Fibroblast of lung (primary cell): ENCODE results near the gene PFDN6. TPM values are rescaled to one million over a fixed set of nuclear protein-coding genes. Genes with fewer than 3 reads are reported as not detected.

Source experiments
- DNase-seq, 2 donors: peaks; one replicate each; pipeline versions ENCODE4 v3.0.0 to v3.0.0-alpha.2; 2010; ENCODE audit warnings: low read depth in 2 of 2
- H2AFZ ChIP-seq: 2 replicates; pipeline ENCODE4 v1.5.1; 2012; ENCODE audit warnings: low read length, control low read depth, inconsistent platforms
- H3K27ac ChIP-seq: 2 replicates; pipeline ENCODE4 v1.5.1; 2011; ENCODE audit warnings: low read length, control low read depth; ENCODE audit not compliant: insufficient read depth
- H3K27me3 ChIP-seq: 2 replicates; pipeline ENCODE4 v1.5.1; 2011; ENCODE audit warnings: mild to moderate bottlenecking, low read length; ENCODE audit not compliant: control insufficient read depth, insufficient read depth
- H3K36me3 ChIP-seq: 2 replicates; pipeline ENCODE4 v1.5.1; 2011; ENCODE audit warnings: low read length; ENCODE audit not compliant: control insufficient read depth, insufficient read depth
- H3K4me1 ChIP-seq: 2 replicates; pipeline ENCODE4 v1.5.1; 2011; ENCODE audit warnings: low read length; ENCODE audit not compliant: control insufficient read depth, insufficient read depth; ENCODE audit errors: extremely low read depth
- H3K4me2 ChIP-seq: 2 replicates; pipeline ENCODE4 v1.5.1; 2011; ENCODE audit warnings: low read length, control low read depth; ENCODE audit not compliant: insufficient read depth; ENCODE audit errors: extremely low read depth
- H3K4me3 ChIP-seq, 4 experiments: fragments of 200-600 bp in 1 of 4; sonication (generic) in 1 of 4; replicated peaks in 1 of 4; 2 replicates each; pipeline ENCODE4 v1.5.1; 2011 to 2016; ENCODE audit warnings: low read length in 4 of 4, low read depth in 3 of 4, mild to moderate bottlenecking in 3 of 4, control low read depth in 2 of 4, inconsistent platforms in 1 of 4, mixed read lengths in 1 of 4; ENCODE audit not compliant: insufficient read depth in 1 of 4; ENCODE audit errors: control extremely low read depth in 1 of 4
- H3K79me2 ChIP-seq: 2 replicates; pipeline ENCODE4 v1.5.1; 2012; ENCODE audit warnings: mild to moderate bottlenecking, low read length, inconsistent platforms; ENCODE audit not compliant: control insufficient read depth, insufficient read depth
- H3K9ac ChIP-seq: 2 replicates; pipeline ENCODE4 v1.5.1; 2011; ENCODE audit warnings: mild to moderate bottlenecking, low read length, control low read depth; ENCODE audit not compliant: insufficient read depth
- H3K9me3 ChIP-seq: 2 replicates; pipeline ENCODE4 v1.5.1; 2012; ENCODE audit warnings: low read depth, low read length; ENCODE audit not compliant: control insufficient read depth, insufficient read depth
- H4K20me1 ChIP-seq: 2 replicates; pipeline ENCODE4 v1.5.1; 2011; ENCODE audit warnings: low read length; ENCODE audit not compliant: control insufficient read depth, insufficient read depth; ENCODE audit errors: extremely low read depth
- CTCF ChIP-seq, 2 donors: IDR thresholded peaks in 1 of 2; conservative IDR thresholded peaks in 1 of 2; 1 replicate in 1 of 2; 2 replicates in 1 of 2; pipeline ENCODE4 v1.5.1; 2011 to 2012; ENCODE audit warnings: low read length in 2 of 2, control low read depth in 1 of 2, inconsistent platforms in 1 of 2, low read depth in 1 of 2, mild to moderate bottlenecking in 1 of 2
- EZH2 ChIP-seq: IDR thresholded peaks from 2 replicates; pipeline ENCODE4 v1.5.1; 2012; ENCODE audit warnings: low read length, control low read depth, mild to moderate bottlenecking; ENCODE audit errors: missing control alignments
- polyA plus RNA-seq, 2 donors: library from polyadenylated mRNA; depleted of rRNA in 1 of 2; stranded (reverse) in 1 of 2; unstranded in 1 of 2; fragments of >200 nt; gene quantifications; 2 replicates each; pipeline ENCODE4 v1.2.1, GENCODE V29; 2011 to 2012; ENCODE audit warnings: missing spikeins in 1 of 2
- total RNA-seq: library from RNA; depleted of rRNA; stranded (reverse); fragments of >200 nt; gene quantifications from 2 replicates; pipeline ENCODE4 v1.2.1, GENCODE V29; 2014

Gene PFDN6
- total and polyA plus RNA-seq, 2 donors (not counting 1 experiment from before 2014, with no cell fraction given), result 39.8 to 46.7 TPM

GRCh38 chr6:33324125-33324524 is 34.7 kb downstream of the PFDN6 start:
- Histone ChIP-seq H4K20me1 (no peaks in the 10 kb centered on the region), H3K9me3 (no peaks in the 10 kb centered on the region), H3K4me3 (peak overlapping the region in 3 of 4 experiments; percentile 83 to 95 (median 90)), H3K4me1 (peaks cover 28% of the 10 kb centered on the region), H3K9ac (no peak overlapping the region), H3K79me2 (peaks cover 34% of the 10 kb centered on the region), H3K27ac (no peak overlapping the region), H3K36me3 (peaks cover 4% of the 10 kb centered on the region), H3K27me3 (no peaks in the 10 kb centered on the region), H2AFZ (peak overlapping the region; percentile 95), H3K4me2 (peak overlapping the region; percentile 96)
- no peak for DNase-seq
- TF ChIP-seq EZH2, result no peak

GRCh38 chr6:33329058-33329457 is 39.7 kb downstream of the PFDN6 start:
- Histone ChIP-seq H3K4me3 (no peak overlapping the region), H3K4me1 (no peaks in the 10 kb centered on the region), H3K36me3 (no peaks in the 10 kb centered on the region), H4K20me1 (no peaks in the 10 kb centered on the region), H2AFZ (no peak overlapping the region), H3K4me2 (no peak overlapping the region), H3K9ac (no peak overlapping the region), H3K27me3 (no peaks in the 10 kb centered on the region), H3K79me2 (no peaks in the 10 kb centered on the region), H3K9me3 (no peaks in the 10 kb centered on the region), H3K27ac (no peak overlapping the region)
- DNase-seq, result no peak
- no peak for TF ChIP-seq EZH2
- no peak for TF ChIP-seq CTCF (conservative IDR thresholded peaks at IDR 0.05 in 1 of 2, IDR thresholded peaks at IDR 0.05 in 1 of 2; ENCODE audit: low read depth in 1 of 2, low read length in 2 of 2)

DNA sequence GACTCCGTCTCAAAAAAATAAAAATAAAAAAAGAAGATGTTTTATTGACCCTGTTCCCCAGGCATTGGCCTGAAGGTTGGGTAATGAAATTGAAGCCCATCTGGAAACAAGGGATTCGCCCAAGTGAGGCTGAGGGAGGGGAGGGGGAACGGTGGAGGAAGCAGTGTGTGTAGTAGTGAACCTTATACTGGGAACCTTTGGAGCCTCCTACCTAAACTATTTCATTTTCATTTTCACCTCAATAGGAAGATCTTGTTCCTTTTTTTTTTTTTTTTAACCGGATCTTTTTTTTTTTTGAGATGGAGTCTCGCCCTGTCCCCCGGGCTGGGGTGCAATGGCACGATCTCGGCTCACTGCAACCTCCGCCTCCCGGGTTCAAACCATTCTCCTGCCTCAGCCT is 41.3 kb downstream of the PFDN6 start:
- no peak overlapping the region for H3K27ac ChIP-seq
- H3K79me2 ChIP-seq, result no peaks in the 10 kb centered on the region
- H4K20me1 ChIP-seq, result no peaks in the 10 kb centered on the region
- no peak overlapping the region for H2AFZ ChIP-seq
- no peak for DNase-seq
- H3K27me3 ChIP-seq, result no peaks in the 10 kb centered on the region
- TF ChIP-seq EZH2, result no peak
- TF ChIP-seq CTCF (conservative IDR thresholded peaks at IDR 0.05 in 1 of 2, IDR thresholded peaks at IDR 0.05 in 1 of 2; ENCODE audit: low read depth in 1 of 2, low read length in 2 of 2), result no peak
- no peak overlapping the region for H3K9ac ChIP-seq
- no peak overlapping the region for H3K4me2 ChIP-seq
- no peak overlapping the region for H3K4me3 ChIP-seq
- no peaks in the 10 kb centered on the region for H3K9me3 ChIP-seq
- no peaks in the 10 kb centered on the region for H3K36me3 ChIP-seq
- H3K4me1 ChIP-seq, result no peaks in the 10 kb centered on the region
